HEK293 (cell line): Measurements from ENCODE around the gene INPP5A.

Source experiments
- GFI1B ChIP-seq: fragments of 450-650 bp; formaldehyde crosslinking; IDR thresholded peaks from 2 replicates; pipeline ENCODE4 v1.5.1; 2016; ENCODE audit warnings: missing biosample characterization, missing genetic modification characterization
- KLF10 ChIP-seq: fragments of 450-650 bp; IDR thresholded peaks from 2 replicates; pipeline ENCODE4 v1.5.1; 2018; ENCODE audit warnings: missing biosample characterization, mild to moderate bottlenecking, missing genetic modification characterization
- OSR2 ChIP-seq: fragments of 450-650 bp; formaldehyde crosslinking; IDR thresholded peaks from 2 replicates; pipeline ENCODE4 v1.5.1; 2016; ENCODE audit warnings: missing biosample characterization, missing genetic modification characterization
- REST ChIP-seq: fragments of 450-650 bp; formaldehyde crosslinking; IDR thresholded peaks from 2 replicates; pipeline ENCODE4 v1.5.1; 2016; ENCODE audit warnings: missing biosample characterization, missing genetic modification characterization
- SP2 ChIP-seq: fragments of 450-650 bp; formaldehyde crosslinking; IDR thresholded peaks from 2 replicates; pipeline ENCODE4 v1.5.1; 2016; ENCODE audit warnings: missing biosample characterization, missing genetic modification characterization
- YY1 ChIP-seq: fragments of 450-650 bp; formaldehyde crosslinking; IDR thresholded peaks from 2 replicates; pipeline ENCODE4 v1.5.1; 2018; ENCODE audit warnings: missing biosample characterization, missing genetic modification characterization
- ZBTB11 ChIP-seq: fragments of 450-650 bp; formaldehyde crosslinking; conservative IDR thresholded peaks from 2 replicates; pipeline ENCODE4 v1.5.1; 2016; ENCODE audit warnings: low read depth, missing biosample characterization, missing genetic modification characterization
- ZBTB20 ChIP-seq: fragments of 450-650 bp; formaldehyde crosslinking; IDR thresholded peaks from 2 replicates; pipeline ENCODE4 v1.5.1; 2016; ENCODE audit warnings: missing biosample characterization, missing genetic modification characterization
- ZFP37 ChIP-seq: fragments of 450-650 bp; formaldehyde crosslinking; IDR thresholded peaks from 2 replicates; pipeline ENCODE4 v1.5.1; 2016; ENCODE audit warnings: missing biosample characterization, missing genetic modification characterization
- ZNF138 ChIP-seq: fragments of 450-650 bp; formaldehyde crosslinking; IDR thresholded peaks from 2 replicates; pipeline ENCODE4 v1.5.1; 2016; ENCODE audit warnings: missing biosample characterization, missing genetic modification characterization, borderline replicate concordance
- ZNF248 ChIP-seq: fragments of 450-650 bp; formaldehyde crosslinking; IDR thresholded peaks from 2 replicates; pipeline ENCODE4 v1.5.1; 2017; ENCODE audit warnings: missing biosample characterization, missing genetic modification characterization
- ZNF292 ChIP-seq: fragments of 450-650 bp; formaldehyde crosslinking; IDR thresholded peaks from 2 replicates; pipeline ENCODE4 v1.5.1; 2016; ENCODE audit warnings: low read depth, missing biosample characterization, missing genetic modification characterization, borderline replicate concordance
- ZNF335 ChIP-seq: fragments of 450-650 bp; formaldehyde crosslinking; conservative IDR thresholded peaks from 2 replicates; pipeline ENCODE4 v1.5.1; 2016; ENCODE audit warnings: missing biosample characterization, missing genetic modification characterization
- ZNF354C ChIP-seq: fragments of 450-650 bp; formaldehyde crosslinking; IDR thresholded peaks from 2 replicates; pipeline ENCODE4 v1.5.1; 2016; ENCODE audit warnings: missing biosample characterization, missing genetic modification characterization, low read depth, borderline replicate concordance
- ZNF473 ChIP-seq: fragments of 450-650 bp; formaldehyde crosslinking; IDR thresholded peaks from 2 replicates; pipeline ENCODE4 v1.5.1; 2017; ENCODE audit warnings: missing biosample characterization, missing genetic modification characterization
- ZNF510 ChIP-seq: fragments of 450-650 bp; formaldehyde crosslinking; IDR thresholded peaks from 2 replicates; pipeline ENCODE4 v1.5.1; 2018; ENCODE audit warnings: mild to moderate bottlenecking, missing genetic modification characterization, missing biosample characterization; ENCODE audit not compliant: insufficient replicate concordance
- ZNF670 ChIP-seq: fragments of 450-650 bp; formaldehyde crosslinking; IDR thresholded peaks from 2 replicates; pipeline ENCODE4 v1.5.1; 2016; ENCODE audit warnings: missing biosample characterization, missing genetic modification characterization, low read depth
- ZNF747 ChIP-seq: fragments of 450-650 bp; formaldehyde crosslinking; IDR thresholded peaks from 2 replicates; pipeline ENCODE4 v1.5.1; 2016; ENCODE audit warnings: missing biosample characterization, missing genetic modification characterization
- ZNF837 ChIP-seq: fragments of 450-650 bp; formaldehyde crosslinking; IDR thresholded peaks from 2 replicates; pipeline ENCODE4 v1.5.1; 2016; ENCODE audit warnings: missing biosample characterization, missing genetic modification characterization
- ZNF843 ChIP-seq: fragments of 450-650 bp; formaldehyde crosslinking; IDR thresholded peaks from 2 replicates; pipeline ENCODE4 v1.5.1; 2016; ENCODE audit warnings: missing biosample characterization, missing genetic modification characterization
- ZSCAN16 ChIP-seq: fragments of 450-650 bp; formaldehyde crosslinking; IDR thresholded peaks from 2 replicates; pipeline ENCODE4 v1.5.1; 2016; ENCODE audit warnings: missing biosample characterization, missing genetic modification characterization
- ZSCAN23 ChIP-seq: fragments of 450-650 bp; formaldehyde crosslinking; IDR thresholded peaks from 2 replicates; pipeline ENCODE4 v1.5.1; 2016; ENCODE audit warnings: missing biosample characterization, missing genetic modification characterization
- ZXDB ChIP-seq: fragments of 450-650 bp; formaldehyde crosslinking; IDR thresholded peaks from 2 replicates; pipeline ENCODE4 v1.5.1; 2016; ENCODE audit warnings: missing biosample characterization, missing genetic modification characterization
- TF ChIP-seq, protein P1 (sequence below): fragments of 450-650 bp; formaldehyde crosslinking; IDR thresholded peaks from 2 replicates; pipeline ENCODE4 v1.5.1; 2017; ENCODE audit warnings: missing biosample characterization, missing genetic modification characterization
- TF ChIP-seq, protein P2 (sequence below): fragments of 450-650 bp; formaldehyde crosslinking; IDR thresholded peaks from 2 replicates; pipeline ENCODE4 v1.5.1; 2016; ENCODE audit warnings: missing biosample characterization, missing genetic modification characterization
- TF ChIP-seq, protein P3 (sequence below): fragments of 450-650 bp; formaldehyde crosslinking; IDR thresholded peaks from 2 replicates; pipeline ENCODE4 v1.5.1; 2016; ENCODE audit warnings: missing biosample characterization, missing genetic modification characterization, borderline replicate concordance

The INPP5A gene

DNA sequence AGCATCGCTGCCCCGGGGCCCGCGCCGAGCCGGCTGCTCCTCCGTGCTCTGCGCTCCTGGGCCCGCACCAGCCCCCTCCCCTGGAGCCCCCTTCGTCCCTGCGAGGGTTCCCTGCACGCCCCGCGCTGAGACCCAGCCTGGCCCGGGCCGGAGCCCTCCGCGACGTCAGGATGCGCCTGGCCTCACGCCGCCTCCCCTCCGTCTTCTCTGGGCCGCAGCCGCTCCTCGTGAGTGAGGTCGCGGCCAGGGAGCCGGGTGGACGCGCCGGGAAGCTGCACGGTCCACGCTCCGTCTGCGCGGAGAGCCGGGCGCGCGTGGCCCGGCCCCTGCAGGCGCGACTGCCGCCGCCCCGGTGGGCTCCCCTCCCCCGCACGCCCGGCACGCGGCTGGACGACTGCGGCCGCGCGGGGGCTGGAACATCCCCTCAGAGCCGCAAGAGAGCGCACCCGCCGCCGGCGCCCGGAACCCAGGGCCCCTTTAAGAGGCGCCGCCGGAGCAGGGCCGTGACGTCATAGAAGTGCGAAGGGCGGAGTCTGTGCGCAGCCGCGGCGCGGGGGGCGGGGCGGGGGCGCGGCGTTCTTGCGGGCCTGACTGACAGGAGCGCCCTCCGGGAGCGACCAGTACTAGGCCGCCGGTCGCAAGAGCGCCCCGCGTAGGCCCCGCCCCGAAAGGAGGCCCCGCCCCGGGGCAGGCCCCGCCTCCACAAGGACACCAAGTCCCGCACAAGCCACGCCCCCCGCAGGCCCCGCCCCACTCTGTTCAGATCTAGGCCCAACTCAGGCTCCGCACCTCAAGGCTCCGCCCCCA, 507 bp upstream of the INPP5A start (continued):
- no peak for TF ChIP-seq GFI1B (tag by site-specific recombination)
- no peak for TF ChIP-seq ZNF138 (tag by site-specific recombination)
- no peak for TF ChIP-seq ZNF292 (tag by site-specific recombination)
- TF ChIP-seq, protein P1, sequence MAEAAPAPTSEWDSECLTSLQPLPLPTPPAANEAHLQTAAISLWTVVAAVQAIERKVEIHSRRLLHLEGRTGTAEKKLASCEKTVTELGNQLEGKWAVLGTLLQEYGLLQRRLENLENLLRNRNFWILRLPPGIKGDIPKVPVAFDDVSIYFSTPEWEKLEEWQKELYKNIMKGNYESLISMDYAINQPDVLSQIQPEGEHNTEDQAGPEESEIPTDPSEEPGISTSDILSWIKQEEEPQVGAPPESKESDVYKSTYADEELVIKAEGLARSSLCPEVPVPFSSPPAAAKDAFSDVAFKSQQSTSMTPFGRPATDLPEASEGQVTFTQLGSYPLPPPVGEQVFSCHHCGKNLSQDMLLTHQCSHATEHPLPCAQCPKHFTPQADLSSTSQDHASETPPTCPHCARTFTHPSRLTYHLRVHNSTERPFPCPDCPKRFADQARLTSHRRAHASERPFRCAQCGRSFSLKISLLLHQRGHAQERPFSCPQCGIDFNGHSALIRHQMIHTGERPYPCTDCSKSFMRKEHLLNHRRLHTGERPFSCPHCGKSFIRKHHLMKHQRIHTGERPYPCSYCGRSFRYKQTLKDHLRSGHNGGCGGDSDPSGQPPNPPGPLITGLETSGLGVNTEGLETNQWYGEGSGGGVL (tag by site-specific recombination), result no peak
- TF ChIP-seq, protein P2, sequence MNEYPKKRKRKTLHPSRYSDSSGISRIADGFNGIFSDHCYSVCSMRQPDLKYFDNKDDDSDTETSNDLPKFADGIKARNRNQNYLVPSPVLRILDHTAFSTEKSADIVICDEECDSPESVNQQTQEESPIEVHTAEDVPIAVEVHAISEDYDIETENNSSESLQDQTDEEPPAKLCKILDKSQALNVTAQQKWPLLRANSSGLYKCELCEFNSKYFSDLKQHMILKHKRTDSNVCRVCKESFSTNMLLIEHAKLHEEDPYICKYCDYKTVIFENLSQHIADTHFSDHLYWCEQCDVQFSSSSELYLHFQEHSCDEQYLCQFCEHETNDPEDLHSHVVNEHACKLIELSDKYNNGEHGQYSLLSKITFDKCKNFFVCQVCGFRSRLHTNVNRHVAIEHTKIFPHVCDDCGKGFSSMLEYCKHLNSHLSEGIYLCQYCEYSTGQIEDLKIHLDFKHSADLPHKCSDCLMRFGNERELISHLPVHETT, result no peak
- TF ChIP-seq ZNF843 (tag by site-specific recombination), result no peak
- peak; percentile 87 for TF ChIP-seq SP2 (tag by site-specific recombination)
- TF ChIP-seq, protein P3, sequence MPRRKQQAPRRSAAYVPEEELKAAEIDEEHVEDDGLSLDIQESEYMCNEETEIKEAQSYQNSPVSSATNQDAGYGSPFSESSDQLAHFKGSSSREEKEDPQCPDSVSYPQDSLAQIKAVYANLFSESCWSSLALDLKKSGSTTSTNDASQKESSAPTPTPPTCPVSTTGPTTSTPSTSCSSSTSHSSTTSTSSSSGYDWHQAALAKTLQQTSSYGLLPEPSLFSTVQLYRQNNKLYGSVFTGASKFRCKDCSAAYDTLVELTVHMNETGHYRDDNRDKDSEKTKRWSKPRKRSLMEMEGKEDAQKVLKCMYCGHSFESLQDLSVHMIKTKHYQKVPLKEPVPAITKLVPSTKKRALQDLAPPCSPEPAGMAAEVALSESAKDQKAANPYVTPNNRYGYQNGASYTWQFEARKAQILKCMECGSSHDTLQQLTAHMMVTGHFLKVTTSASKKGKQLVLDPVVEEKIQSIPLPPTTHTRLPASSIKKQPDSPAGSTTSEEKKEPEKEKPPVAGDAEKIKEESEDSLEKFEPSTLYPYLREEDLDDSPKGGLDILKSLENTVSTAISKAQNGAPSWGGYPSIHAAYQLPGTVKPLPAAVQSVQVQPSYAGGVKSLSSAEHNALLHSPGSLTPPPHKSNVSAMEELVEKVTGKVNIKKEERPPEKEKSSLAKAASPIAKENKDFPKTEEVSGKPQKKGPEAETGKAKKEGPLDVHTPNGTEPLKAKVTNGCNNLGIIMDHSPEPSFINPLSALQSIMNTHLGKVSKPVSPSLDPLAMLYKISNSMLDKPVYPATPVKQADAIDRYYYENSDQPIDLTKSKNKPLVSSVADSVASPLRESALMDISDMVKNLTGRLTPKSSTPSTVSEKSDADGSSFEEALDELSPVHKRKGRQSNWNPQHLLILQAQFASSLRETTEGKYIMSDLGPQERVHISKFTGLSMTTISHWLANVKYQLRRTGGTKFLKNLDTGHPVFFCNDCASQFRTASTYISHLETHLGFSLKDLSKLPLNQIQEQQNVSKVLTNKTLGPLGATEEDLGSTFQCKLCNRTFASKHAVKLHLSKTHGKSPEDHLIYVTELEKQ (tag by site-specific recombination), result no peak
- peak; percentile 100 for TF ChIP-seq KLF10
- TF ChIP-seq ZBTB20, result peak; percentile 79; the same call in 1 of the 2 replicates
- 0 out of 2 replicates have a peak, but pooled peaks have one; percentile 16 for TF ChIP-seq ZXDB (tag by site-specific recombination)
- TF ChIP-seq ZSCAN23, result no peak
- TF ChIP-seq ZNF473 (tag by site-specific recombination), result no peak
- no peak for TF ChIP-seq ZSCAN16 (tag by site-specific recombination)
- TF ChIP-seq ZNF837 (tag by site-specific recombination), result no peak
- no peak for TF ChIP-seq ZBTB11 (tag by site-specific recombination)
- no peak for TF ChIP-seq OSR2 (tag by site-specific recombination)
- no peak for TF ChIP-seq YY1 (tag by site-specific recombination)
- TF ChIP-seq ZNF510 (tag by site-specific recombination), result no peak
- no peak for TF ChIP-seq REST (tag by site-specific recombination)
- no peak for TF ChIP-seq ZNF248
- no peak for TF ChIP-seq ZFP37 (tag by site-specific recombination)
- no peak for TF ChIP-seq ZNF747 (tag by site-specific recombination)
- TF ChIP-seq ZNF354C (tag by site-specific recombination), result no peak
- TF ChIP-seq ZNF670 (tag by site-specific recombination), result no peak
- peak; percentile 51; the same call in 1 of the 2 replicates for TF ChIP-seq ZNF335 (tag by site-specific recombination)
